Cerebellar cortex (tissue), 1 donor: ENCODE measurements around the gene DAB1.
A peak's percentile ranks its signal among the peaks of the same experiment; 100 is the strongest.

Experiments used
- DNase-seq: peaks from one replicate; pipeline ENCODE4 v3.0.0-alpha.2; 2015; ENCODE audit warnings: low spot score

DAB1 gene

GRCh38 chr1:57423656-57424211 lies at the start of gene DAB1:
DAB1 (minus strand) TSS chr1:57424060; CDS start chr1:57291030, 133,030 bp downstream.
- no peak for DNase-seq

- no peak for DNase-seq
Observed at GRCh38 chr1:57473448-57473847, 49.6 kb upstream of the DAB1 start.

- DNase-seq: no peak
Observed at GRCh38 chr1:57471995-57472394, 48.1 kb upstream of the DAB1 start.

DNA sequence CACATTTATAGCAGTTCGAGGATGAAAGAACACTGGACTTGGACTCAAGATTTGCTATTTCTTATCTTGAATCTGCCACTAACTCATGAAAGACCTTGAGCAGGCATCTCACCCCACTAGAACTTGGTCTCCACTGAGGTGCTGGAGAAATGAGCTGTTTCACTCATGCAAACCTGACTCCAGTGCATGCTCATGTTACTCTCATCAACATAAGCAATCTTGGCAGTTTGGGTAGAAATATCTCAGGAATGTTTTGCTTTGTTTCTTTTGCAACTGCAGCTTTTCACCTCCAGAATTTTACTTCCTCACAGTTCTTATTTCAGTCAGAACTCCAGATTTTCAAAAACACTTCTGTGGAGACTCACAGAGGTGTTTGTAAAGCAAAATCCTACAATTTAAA lies 46.2 kb upstream of the DAB1 start:
- no peak for DNase-seq

GRCh38 chr1:57468641-57469523 lies 45.0 kb upstream of the DAB1 start:
- DNase-seq: peak; percentile 55

- DNase-seq: peak; percentile 63
Observed at GRCh38 chr1:57467830-57468229, 44.0 kb upstream of the DAB1 start.

- no peak for DNase-seq
Observed at GRCh38 chr1:57464756-57465155, 40.9 kb upstream of the DAB1 start.

GRCh38 chr1:57463343-57463742 lies 39.5 kb upstream of the DAB1 start:
- DNase-seq: no peak

DNA sequence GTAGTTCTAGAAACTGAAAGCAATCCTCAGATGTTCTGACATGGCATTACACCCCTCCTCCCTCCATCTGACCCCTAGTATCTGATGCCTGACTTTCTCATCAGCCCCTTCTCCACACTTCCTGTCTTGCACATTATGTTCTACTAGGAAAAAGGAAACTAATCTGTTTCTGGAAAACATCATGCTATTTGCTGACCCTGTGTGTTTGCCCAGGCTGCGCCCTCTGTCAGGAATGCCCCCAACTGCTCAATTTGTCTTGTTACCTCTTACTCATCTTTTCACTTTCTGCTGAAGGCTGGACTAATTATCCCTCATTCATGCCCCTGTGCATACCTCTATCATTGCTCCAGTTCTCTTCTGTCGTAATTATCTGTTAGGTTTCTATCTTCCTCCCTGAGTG lies 37.5 kb upstream of the DAB1 start:
- DNase-seq: no peak

- no peak for DNase-seq
Observed at GRCh38 chr1:57451516-57451915, 27.7 kb upstream of the DAB1 start.

- no peak for DNase-seq
Observed at GRCh38 chr1:57450981-57451380, 27.1 kb upstream of the DAB1 start.

DNA sequence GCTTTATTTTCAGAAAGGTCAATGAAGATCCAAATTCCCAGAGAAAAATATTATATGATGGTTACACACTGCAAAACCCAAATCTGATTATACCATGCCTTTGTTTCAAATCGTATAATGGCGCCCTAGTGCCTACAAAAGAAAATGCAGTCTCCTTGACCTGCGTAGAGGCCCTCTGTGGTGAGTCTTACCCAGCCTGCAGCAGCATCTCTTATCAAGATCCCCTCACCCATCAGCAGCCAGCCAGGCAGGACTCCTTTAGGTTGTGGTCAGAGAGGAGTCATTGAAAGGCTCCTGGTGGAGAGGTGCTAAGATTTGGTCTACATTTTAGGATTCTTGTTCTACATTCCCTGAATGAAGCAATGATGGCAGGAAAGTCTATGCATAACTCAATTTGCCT lies 23.7 kb upstream of the DAB1 start:
- DNase-seq: no peak

DNA sequence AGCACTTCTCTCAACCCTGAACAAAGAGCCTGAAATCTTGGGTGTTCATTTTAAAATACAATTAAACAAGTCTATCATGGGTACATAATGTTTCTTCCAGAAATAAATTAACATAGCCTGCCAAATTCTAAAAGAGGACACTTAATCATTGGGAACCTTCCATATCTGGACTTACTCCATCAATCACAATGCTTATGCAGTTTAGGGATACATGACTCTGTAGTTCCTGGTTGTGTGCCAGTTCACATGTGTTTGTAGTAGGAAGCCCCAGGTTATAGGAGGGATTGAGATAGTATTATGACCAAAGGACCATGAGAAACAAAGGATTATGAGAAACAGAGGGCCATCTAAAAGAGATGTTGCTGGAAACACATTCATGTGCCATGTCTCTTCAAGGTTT lies 19.1 kb upstream of the DAB1 start:
- DNase-seq: no peak

DNA sequence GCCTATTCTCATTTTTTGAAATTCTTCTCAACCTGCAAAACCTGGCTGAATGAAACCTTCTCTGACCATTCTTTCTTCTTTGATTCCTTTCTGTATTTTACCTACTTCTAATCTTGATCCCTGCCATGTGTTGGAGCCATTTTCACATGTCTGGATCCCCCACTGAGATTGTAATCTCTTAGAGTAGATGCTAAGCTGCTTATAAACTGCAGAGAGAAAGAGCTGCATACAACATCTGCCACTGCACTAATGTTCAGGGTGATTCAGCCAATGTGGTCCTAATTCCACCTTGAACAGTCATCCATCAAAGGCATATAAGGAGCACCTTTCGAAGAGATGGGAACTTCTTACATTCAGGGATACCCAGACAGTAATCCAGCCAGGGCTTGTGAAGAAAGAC lies 16.2 kb upstream of the DAB1 start:
- DNase-seq: no peak

- DNase-seq: peak; percentile 69
Observed at GRCh38 chr1:57431400-57431799, 7.5 kb upstream of the DAB1 start.

- DNase-seq: peak; percentile 59
Observed at GRCh38 chr1:57424231-57425027, 569 bp upstream of the DAB1 start.

GRCh38 chr1:57423135-57423655 lies 665 bp downstream of the DAB1 start:
- DNase-seq: no peak

DNA sequence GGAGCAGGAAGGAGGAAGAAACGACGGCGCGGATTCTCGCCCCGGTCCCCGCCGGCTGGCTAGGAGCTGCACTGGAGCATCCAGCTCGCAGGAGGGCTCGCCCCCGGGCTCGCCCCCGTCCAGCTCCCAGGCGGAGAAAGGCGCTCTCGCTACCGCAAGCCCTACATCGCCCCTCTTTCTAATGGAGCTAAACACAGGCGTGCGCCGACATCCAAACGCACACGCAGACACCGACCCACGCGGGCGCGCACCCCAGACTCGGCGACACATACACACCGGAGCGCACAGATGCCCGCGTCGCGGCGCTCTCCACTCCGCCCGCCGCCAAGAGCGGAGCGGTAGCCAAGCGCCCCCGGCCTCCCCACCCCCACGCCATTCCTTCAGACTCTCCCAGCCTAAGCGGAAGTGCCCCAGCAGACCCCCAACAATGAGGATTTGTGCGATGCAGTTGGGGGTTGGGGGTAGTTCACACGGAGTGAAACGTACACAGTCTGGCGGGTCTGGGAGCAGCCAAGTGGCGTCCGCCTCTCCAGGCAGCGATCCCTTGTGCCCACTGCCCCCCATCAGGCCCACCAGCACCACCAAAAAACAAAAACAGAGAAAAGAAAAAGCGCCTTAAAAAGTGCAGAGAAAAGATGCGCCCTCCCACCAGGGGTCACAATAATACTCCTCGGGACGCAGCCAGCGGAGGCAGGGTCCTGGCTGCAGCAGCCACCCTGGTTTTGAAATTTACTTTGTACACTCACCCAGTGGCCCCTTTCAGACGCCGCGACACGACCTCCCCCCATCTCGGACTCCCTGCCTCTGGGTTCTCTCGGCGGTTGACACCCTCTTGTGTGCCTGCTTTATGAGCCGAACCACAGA lies 1.4 kb downstream of the DAB1 start:
- DNase-seq: peak; percentile 60

GRCh38 chr1:57421806-57422205 lies 2.1 kb downstream of the DAB1 start:
- no peak for DNase-seq

DNA sequence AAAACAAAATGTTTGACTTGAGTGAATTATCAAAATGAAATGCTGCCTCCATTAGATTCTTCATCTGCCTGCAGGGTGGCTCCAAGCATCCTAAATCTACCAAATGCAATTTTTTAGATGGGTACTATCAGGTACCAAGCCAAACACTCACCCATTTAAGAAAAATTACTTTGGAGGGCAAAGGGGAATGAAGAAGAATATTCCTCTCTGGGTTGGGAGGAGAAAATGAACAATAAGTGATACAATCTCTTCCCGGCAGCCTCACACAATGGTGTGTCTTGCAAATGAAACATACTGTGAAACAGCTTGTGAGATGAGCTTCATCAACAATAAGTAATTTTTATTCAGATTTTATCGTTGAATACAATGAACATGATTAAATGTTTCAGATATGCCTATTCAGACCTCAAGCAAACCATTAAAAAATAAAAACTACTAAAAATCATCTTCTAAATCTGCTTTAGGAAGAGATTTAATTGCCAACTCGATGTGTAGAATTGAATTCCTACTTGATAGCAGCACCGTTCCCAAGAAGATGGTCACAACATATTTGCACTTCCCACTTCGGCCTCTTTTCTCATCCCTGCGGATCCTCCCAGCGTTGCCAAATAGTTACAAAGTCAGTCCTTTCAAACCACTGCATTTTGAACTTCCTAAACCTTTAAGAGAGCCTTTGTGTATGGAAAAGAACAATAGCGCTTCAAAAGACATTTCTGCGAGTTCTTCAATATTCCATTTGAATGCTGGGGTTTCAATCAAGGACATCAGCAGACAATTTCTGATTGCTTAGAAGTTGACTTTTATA lies 2.7 kb downstream of the DAB1 start:
- DNase-seq: peak; percentile 70

GRCh38 chr1:57418971-57419370 lies 4.9 kb downstream of the DAB1 start:
- DNase-seq: no peak
